ENCODE results near the gene IL4I1.
"Not testable (repeated sequence)": the region's sequence is repeated elsewhere in the genome, so short reads cannot be mapped to it uniquely, and the experiment has no call there.

The IL4I1 gene

DNA sequence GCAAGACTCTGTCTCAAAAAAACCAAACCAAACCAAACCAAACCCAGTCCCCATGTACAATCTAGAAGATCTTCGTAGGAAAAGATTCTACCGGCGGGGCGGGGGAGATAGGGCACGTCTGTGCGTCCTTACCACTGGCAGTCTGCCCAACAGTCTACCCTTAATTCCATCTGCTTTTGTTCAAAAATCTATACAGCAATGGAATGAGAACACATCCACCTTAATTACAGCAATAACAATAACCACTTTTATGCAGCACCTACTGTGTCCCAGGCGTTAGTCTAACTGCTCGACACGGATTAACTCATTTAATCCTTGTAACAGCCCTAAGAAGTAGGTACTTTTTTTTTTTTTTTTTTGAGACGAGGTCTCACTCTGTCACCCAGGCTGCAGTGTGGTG is 29.8 kb upstream of the IL4I1 start:
- TF ChIP-seq, protein P1, sequence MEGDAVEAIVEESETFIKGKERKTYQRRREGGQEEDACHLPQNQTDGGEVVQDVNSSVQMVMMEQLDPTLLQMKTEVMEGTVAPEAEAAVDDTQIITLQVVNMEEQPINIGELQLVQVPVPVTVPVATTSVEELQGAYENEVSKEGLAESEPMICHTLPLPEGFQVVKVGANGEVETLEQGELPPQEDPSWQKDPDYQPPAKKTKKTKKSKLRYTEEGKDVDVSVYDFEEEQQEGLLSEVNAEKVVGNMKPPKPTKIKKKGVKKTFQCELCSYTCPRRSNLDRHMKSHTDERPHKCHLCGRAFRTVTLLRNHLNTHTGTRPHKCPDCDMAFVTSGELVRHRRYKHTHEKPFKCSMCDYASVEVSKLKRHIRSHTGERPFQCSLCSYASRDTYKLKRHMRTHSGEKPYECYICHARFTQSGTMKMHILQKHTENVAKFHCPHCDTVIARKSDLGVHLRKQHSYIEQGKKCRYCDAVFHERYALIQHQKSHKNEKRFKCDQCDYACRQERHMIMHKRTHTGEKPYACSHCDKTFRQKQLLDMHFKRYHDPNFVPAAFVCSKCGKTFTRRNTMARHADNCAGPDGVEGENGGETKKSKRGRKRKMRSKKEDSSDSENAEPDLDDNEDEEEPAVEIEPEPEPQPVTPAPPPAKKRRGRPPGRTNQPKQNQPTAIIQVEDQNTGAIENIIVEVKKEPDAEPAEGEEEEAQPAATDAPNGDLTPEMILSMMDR (IDR thresholded peaks at IDR 0.05; ENCODE audit: low read depth, low read length) = no peak
- Histone ChIP-seq H3K4me3 (ENCODE audit: low read depth, low read length) (no peak overlapping the region), H3K27ac (peak overlapping the region; percentile 50), H3K36me3 (peaks cover 78% of the 10 kb centered on the region), H3K27me3 (ENCODE audit: insufficient read depth, low read depth, severe bottlenecking) (no peaks in the 10 kb centered on the region), H3K9me3 (ENCODE audit: severe bottlenecking) (no peaks in the 10 kb centered on the region)
- peak; percentile 33 for DNase-seq

DNA sequence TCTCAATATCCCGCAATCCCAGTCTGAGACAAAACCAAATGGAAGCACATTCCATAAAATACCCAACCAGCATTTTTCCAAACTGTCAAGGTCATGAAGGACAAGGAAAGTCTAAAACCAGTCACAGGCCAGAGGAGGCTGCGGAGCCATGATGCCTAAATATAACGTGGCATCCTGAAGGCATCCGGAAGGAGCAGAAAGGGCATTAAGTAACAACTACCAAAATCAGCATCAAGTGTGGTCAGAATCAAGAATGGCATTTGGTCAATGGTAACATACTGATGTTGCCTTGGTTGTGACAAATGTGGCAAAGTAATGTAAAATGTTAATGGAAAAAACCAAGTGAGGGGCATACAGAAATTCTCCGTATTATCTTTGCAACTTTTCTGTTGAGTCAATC is 28.8 kb upstream of the IL4I1 start:
- Histone ChIP-seq H3K4me3 (ENCODE audit: low read depth, low read length) (no peak overlapping the region), H3K36me3 (peaks cover 88% of the 10 kb centered on the region), H3K27me3 (ENCODE audit: insufficient read depth, low read depth, severe bottlenecking) (no peaks in the 10 kb centered on the region), H3K27ac (no peak overlapping the region), H3K9me3 (ENCODE audit: severe bottlenecking) (no peaks in the 10 kb centered on the region)
- DNase-seq = no peak
- TF ChIP-seq, protein P1 (IDR thresholded peaks at IDR 0.05; ENCODE audit: low read depth, low read length) = no peak

DNA sequence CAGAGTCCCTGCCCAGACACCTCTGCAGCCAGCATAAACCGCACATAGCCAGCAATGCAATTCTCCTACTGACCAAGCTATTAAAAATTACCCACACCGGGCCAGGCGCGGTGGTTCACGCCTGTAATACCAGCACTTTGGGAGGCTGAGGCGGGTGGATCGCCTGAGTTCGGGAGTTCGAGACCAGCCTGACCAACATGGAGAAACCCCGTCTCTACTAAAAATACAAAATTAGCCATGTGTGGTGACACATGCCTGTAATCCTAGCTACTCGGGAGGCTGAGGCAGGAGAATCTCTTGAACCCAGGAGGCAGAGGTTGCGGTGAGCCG is 28.2 kb upstream of the IL4I1 start:
- peaks cover 94% of the 10 kb centered on the region for H3K36me3 ChIP-seq
- H3K9me3 ChIP-seq (ENCODE audit: severe bottlenecking); H3K27ac ChIP-seq; H3K27me3 ChIP-seq (ENCODE audit: insufficient read depth, low read depth, severe bottlenecking); DNase-seq; H3K4me3 ChIP-seq (ENCODE audit: low read depth, low read length): not testable (repeated sequence)

DNA sequence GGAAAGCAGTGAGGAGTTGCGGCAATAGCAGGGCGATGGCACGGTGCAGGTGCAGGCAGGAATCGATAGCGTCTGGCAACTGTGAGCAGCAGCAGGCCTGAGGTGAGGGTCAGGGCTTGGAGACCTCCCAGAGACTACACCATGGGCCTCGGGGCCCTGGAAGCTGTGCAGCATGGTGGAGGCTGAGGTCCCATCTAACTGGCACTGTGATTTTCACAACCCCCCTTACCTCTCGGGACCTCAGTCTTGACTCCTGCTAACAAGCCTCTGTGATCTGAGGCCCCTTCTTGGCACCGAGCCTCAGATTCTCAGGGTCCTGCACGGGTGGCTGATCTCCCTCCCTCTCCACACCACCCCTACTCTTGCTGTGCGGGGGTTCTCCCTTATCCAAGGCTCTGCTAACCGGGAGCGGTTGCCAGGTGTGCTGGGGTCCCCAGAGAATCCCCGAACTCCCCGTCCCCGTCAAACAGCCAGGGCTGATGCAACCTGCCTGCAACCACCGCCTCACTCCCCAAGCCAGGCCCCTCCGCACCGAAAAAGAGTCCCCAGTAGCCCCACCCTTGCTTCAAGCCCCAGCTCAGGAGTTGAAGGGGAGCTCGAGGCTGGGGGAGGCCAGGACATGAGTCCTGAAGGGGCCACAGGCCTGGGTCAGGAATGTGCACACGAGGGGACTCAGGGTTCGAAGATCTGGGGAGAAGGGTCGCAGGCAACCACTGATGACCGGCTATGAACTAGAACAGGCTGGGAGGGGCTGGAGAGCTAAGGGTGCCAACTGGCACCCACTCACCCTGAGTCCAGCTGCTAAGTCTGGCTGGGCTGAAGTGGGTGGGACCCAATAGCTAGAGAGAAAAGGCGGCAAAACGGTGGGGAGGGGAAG is 27.6 kb upstream of the IL4I1 start:
- Histone ChIP-seq H3K36me3 (peaks cover 100% of the 10 kb centered on the region), H3K4me3 (ENCODE audit: low read depth, low read length) (no peak overlapping the region), H3K9me3 (ENCODE audit: severe bottlenecking) (no peaks in the 10 kb centered on the region), H3K27ac (peak overlapping the region; percentile 24; the same call in 1 of the 2 replicates), H3K27me3 (ENCODE audit: insufficient read depth, low read depth, severe bottlenecking) (no peaks in the 10 kb centered on the region)
- DNase-seq = no peak
- TF ChIP-seq, protein P1 (IDR thresholded peaks at IDR 0.05; ENCODE audit: low read depth, low read length) = no peak

DNA sequence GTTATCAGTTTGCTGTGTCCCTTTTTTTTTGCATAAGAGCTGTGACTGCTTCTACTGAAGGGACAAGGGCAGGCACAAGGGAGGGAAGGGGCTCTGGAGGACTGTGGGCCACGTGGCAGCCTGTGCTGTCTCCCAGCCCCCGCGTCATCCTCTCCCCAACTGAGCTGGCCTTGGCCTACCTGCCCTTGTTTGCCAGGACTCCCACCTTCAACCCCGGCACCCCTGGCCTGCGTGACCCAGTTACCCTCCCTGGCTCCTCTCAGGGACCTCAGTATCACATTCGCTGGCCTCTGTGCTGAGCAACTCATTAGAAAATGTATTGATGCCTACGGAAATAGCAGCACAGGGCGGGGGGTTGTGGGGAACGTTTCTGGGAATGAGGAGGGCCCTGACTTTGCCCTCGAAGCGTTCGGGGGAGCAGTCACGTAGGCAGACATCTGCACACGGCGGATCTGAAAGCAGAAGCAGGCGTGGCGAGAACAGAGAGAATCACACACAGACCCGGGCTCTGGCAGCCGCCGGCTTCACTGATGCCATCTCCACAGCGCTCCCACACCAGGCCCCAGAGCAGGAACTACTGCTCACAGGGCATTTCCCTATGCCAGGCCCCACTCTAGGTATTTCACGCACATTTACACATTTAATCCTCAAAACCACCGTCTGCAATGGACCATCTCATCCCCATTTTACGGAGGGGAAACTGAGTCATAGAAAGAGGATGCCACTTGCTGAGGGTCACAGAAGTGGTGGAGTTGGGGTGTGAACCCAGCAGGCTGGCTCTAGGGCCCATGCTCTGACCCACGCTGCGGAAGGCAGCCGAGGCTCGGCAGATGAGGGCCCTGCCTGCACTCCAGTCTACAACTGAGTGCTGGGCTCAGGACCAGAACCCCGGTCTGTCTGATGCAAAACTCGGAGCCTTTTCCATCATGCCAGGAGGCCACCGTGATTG is 26.6 kb upstream of the IL4I1 start:
- H3K27me3 ChIP-seq (ENCODE audit: insufficient read depth, low read depth, severe bottlenecking) = no peaks in the 10 kb centered on the region
- TF ChIP-seq, protein P1 (IDR thresholded peaks at IDR 0.05; ENCODE audit: low read depth, low read length) = no peak
- peaks cover 98% of the 10 kb centered on the region for H3K36me3 ChIP-seq
- no peaks in the 10 kb centered on the region for H3K9me3 ChIP-seq (ENCODE audit: severe bottlenecking)
- no peak overlapping the region for H3K27ac ChIP-seq
- no peak overlapping the region for H3K4me3 ChIP-seq (ENCODE audit: low read depth, low read length)
- DNase-seq = no peak
